HG03196 (cell line): Measurements from ENCODE around the gene FBXO44.
"Not testable (repeated sequence)": the region's sequence is repeated elsewhere in the genome, so short reads cannot be mapped to it uniquely, and the experiment has no call there.

Experiments used
- ATAC-seq: cut with Tn5 transposase; IDR thresholded peaks from one replicate; pipeline ENCODE4 v1.9.1; 2021; ENCODE audit not compliant: unreplicated experiment

Gene FBXO44, protein sequence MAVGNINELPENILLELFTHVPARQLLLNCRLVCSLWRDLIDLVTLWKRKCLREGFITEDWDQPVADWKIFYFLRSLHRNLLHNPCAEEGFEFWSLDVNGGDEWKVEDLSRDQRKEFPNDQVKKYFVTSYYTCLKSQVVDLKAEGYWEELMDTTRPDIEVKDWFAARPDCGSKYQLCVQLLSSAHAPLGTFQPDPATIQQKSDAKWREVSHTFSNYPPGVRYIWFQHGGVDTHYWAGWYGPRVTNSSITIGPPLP

DNA sequence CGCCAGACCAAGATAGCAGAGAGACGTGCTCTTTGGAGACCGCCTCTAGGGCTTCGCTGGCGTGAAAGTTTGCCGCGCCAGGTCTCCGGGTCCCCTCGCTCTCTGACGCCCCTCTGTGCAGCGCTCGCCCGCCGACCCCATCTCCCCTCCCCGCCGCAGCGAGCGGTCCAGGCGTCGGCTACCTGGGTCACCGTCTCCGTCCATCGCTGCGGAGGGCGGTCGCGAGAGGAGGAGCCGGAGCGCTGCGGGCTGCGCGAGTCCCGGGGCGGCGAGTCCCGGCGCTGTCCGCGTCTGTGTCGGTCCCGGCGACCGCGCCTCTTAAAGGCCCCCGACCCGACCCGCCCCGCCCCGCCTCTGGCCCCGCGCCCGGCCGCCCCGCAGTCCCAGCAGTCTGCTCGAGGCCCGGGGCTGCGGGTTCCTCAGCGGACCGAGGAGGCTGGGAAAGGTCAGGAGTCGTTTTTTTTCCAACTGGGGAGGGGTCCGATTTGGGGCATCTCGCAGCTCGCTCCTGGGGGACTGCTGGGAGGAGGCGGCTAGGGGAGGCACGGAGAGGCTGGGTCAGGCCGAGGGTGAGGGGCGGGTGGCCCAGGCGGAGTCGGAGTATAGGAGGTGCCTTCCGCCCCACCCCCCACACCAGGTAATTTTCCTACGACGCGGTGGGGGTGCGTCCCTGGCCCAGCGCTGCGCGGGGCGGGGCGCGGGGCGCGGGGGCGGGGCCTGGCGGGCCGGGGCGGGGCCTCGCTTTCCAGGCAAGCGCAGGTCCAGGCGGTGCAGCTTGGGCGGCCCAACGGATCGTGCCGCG lies at the start of gene FBXO44, which contains the start of gene FBXO2:
Gene FBXO44 (plus strand): TSS at position 741 of the 802 bp plus-strand sequence. CDS start 959 bp downstream, outside the sequence.
Gene FBXO2 (minus strand): TSS at position 293 of the 802 bp plus-strand sequence. CDS start 89 bp downstream, at position 204.
- ATAC-seq = no peak

DNA sequence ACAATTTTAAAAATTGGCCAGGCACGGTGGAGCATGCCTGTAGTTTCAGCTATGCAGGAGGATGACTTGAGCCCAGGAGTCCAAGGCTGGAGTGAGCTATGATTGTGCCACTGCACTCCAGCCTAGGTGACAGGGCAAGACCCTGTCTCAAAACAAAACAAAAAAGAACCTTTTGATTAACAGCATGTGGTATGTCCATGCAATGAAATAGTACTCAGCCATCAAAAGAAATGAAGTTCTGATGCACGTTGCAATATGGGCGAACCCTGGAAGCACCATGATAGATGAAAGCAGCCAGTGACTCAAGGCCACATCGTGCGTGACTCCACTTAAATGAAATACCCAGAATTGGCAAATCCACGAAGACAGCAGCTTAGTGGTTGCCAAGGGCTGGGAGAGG lies 47.9 kb upstream of the FBXO44 start:
- no peak for ATAC-seq

DNA sequence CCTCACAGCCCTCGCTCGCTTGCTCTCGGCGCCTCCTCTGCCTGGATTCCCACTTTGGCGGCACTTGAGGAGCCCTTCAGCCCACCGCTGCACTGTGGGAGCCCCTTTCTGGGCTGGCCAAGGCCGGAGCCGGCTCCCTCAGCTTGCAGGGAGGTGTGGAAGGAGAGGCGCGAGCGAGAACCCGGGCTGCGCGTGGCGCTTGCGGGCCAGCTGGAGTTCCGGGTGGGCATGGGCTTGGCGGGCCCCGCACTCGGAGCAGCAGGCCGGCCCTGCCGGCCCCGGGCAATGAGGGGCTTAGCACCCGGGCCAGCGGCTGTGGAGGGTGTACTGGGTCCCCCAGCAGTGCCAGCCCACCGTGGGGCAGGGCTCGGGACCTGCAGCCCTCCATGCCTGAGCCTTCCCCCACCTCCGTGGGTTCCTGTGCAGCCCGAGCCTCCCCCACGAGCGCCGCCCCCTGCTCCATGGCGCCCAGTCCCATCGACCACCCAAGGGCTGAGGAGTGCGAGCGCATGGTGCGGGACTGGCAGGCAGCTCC lies 46.0 kb upstream of the FBXO44 start:
- not testable (repeated sequence) for ATAC-seq

DNA sequence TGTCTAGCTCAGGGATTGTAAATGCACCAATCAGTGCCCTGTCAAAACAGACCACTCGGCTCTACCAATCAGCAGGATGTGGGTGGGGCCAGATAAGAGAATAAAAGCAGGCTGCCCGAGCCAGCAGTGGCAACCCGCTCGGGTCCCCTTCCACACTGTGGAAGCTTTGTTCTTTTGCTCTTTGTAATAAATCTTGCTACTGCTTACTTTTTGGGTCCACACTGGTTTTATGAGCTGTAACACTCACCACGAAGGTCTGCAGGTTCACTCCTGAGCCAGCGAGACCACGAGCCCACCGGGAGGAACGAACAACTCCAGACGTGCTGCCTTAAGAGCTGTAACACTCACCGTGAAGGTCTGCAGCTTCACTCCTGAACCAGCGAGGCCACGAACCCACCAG lies 45.3 kb upstream of the FBXO44 start:
- ATAC-seq = not testable (repeated sequence)

DNA sequence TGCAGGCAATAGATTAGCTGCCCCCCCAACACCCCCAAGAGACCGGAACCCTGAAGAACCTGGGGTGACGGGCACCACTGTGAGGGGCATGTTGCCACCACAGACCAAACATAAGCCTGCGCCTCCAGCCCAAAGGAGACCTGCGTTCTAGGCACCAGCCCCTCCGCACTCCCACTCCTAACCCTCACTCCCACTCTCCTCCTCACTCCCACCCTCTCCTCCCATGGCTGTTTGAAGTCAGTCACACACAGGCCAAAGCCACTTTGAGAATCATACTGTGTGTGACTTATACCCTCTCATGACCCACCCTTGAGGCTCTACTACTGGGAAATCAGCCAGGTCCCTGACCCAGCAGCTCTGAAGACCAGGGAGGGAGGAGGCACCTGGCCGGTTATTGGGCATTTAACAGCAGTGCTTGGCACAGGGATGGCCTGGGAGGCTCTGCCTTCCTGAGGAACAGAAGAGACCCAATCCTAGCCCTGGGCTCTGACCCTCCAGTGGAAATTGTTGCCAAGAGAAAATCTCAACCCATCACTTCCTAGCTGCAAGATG lies 44.0 kb upstream of the FBXO44 start:
- no peak for ATAC-seq

DNA sequence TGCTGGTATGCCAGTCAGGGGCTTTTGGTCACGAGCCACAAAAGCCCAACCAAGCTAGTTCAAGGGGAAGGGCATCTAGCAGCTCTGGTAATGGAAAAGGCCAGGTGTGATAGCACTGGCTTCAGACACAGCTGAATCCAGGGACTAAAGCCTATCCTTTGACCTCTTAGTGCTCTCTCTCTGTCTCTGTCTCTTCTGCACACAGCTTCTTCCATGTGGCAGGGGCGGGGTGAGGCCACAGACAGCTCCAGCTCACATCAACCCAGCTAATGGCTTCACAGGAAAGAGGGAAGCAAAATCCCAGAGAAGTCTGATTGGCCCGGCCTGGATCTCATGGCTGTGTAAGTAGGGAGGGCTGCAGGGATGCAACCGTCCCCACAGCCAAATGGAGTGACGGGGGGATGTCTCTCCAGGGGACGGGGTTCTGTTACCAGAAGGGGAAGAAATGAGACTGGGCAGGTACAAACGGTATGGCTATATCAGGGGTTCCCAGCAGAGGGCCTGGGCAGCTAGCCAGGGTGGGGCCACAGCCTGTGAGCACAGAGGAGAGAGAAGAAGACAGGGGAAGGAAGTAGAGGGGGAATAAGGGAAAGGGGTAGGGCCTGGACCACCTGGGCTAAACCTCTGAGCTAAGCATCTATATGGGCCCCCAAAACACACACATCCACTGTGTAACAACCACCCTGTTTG lies 42.9 kb upstream of the FBXO44 start:
- ATAC-seq = no peak

DNA sequence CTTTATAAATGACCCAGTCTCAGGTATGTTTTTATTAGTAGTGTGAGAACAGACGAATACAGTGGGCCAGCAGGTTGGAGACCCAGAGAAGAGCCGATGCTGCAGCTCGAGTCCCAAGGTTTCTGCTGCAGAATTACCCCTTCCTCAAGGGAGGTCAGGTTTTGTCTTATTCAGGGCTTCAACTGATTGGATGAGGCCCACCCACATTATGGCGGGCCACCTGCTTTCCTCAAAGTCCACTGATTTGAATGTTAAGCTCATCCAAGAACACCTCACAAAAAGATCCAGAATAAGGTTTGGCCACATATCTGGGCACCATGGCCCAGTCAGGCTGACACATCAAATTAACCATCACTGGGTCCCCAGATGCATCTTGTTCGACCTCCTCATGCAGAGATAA lies 41.3 kb upstream of the FBXO44 start:
- no peak for ATAC-seq

DNA sequence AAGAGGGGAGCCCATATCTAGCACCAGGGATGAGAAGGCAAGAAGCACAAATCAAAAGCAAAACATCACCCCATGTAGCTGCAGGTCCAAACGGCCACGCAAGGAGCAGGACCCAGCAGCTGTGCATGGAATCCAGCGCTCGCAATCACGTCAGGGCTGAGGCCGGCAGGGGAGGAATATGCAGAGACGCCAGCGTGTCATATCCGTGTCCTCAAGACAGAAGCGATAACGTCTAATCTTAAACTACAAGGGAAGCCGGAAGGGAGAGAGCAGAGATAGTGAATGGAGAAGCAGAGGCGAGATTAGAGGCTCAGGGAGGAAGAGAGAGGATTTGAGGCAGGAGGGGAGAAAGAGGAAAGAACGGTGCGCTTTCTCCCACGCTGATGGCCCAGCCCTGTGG lies 39.6 kb upstream of the FBXO44 start:
- no peak for ATAC-seq

DNA sequence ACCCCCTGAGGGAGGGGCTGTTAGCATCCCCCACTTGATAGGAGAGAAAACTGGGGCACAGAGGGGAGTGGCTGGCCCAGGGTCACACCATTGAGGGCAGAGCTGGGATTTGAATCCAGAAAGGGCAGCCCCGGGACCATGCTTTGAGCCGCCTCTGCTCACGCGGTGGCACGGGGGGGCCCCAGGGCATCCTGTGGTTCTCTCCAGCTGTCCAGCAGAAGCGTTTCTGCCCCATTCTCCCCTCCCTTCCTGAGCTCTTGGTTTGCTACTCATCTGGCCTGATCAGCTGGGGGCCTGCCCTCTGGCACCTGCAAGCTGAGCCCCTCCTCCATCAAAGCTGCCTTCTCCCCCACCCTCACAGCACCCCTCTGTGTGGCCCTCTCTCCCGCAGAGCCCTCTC lies 37.9 kb upstream of the FBXO44 start:
- ATAC-seq = no peak

DNA sequence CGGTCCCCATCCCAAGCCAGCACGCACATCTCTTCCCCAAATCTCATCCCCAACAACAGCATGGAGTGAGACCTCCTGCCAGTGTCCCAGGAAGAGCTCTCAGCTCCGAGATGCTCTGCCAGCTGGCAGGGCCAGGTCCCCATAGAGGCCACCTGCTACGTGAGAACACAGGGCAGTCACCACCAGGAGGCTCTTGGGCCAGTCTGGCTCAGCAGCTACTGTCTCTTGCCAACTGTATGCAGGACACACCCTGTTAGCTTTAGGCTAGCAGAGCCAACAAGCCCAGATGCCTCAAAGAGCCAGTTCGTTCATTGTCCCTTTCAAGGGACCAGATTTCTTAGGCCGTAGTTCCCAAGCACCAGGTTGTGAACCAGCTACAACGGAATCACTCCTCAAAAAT lies 37.4 kb upstream of the FBXO44 start:
- ATAC-seq = no peak

DNA sequence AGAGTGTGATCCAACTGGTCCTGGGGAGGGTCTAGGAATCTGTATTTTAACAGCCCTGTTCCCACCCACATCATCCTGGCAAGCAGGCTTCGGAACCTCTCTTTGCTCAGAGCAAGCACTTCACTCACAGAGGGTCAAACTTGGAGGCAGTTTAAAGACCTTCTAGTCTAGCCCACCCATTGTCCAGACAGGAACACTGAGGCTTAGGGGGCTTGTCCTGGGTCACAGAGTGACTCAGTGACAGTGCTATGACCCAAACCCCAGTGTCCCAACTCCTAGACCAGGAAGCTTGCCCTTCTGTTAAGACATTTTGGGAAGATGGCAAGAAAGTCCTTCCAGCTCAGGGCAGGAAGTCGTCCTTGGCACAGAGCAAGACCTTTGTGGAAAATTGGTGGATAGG lies 36.9 kb upstream of the FBXO44 start:
- ATAC-seq = no peak

DNA sequence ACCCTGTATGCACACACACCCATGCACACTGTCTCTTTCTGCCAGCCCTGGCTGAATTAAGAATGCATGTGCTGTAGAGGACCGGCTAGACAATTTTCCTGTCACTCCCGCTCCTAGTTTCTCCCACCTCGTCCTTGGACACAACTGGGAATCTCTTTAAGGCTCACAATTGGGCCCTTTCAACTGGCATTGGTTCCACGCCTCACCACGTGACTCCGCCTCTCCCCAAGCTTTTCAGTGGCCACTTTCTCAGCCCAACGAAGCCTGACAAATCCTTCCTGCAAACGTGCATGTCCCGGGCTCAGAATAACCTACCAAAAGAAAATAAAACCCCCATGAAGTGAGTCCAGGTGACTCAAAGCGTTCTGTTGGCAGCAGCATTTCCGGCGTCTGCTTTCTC lies 34.3 kb upstream of the FBXO44 start:
- no peak for ATAC-seq

DNA sequence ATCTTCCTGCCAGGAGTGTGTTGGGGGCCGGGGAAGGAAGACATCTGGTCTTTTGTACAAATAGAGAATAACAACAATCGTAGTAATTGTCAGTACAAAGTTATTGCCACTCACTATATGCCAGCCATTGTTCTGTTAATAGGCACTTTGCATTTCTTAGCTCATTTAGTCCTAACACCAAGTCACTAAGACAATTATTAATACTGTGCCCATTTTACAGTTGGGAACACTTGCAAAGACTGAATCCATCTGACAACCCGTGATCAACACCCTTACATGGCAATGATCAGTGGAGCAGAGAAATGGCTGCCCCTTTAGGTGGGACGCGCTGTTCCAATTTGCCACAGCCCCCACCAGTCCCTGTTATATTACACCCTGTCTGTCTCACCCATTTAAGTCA lies 33.8 kb upstream of the FBXO44 start:
- ATAC-seq = no peak

DNA sequence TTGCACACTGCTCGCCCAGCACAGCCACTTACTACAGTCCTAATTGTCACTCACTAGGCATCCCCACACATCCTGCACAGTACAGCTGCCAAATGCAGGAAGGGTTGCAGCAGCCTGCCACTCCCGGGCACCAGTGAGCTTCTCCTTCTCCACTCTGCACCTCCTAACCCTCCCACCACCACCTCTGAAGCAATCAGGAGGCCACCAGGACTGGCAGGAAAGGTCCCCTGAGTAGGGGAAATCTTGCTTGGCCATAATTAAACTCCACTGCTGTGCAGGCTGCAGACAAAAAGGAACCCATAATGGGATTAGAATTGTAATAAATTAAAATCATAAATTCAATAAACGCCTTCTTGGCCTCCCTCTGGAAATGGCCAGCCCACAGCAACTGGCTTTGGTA lies 32.3 kb upstream of the FBXO44 start:
- ATAC-seq = no peak

DNA sequence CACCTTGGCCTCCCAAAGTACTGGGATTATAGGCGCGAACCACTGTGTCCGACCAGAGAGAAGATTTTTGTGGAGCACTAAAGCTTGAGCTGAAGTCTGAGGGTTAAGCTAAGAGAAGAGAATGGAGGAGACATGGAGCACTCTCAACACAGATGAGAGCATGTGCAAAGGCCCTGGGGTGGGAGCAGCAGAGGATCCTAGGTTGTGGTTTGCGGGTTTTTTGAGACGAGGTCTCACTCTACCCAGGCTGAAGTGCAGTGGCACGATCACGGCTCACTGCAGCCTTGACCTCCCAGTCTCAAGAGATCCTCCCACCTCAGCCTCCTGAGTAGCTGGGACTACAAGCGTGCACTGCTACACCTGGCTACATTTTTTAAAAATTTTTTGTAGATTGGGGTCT lies 31.0 kb upstream of the FBXO44 start:
- no peak for ATAC-seq

DNA sequence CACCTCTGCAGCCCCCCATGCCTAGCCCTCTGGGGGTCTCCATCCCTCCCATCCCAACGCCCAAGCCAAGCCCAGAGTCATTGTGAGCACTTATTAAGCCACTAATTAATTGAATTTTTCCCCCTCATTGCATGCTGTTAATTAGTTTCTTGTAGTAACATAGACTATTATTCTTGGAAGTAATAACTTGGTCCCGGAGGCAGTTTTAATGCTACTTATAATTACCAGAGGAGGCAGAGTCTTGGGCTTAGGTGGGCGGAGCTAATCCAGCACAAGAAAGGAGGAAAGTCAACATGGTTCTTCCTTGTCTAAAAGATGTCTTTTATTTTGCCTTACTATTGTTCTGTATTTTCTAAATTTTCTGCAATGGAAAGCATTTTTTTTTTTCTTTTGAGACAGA lies 28.1 kb upstream of the FBXO44 start:
- ATAC-seq = no peak

DNA sequence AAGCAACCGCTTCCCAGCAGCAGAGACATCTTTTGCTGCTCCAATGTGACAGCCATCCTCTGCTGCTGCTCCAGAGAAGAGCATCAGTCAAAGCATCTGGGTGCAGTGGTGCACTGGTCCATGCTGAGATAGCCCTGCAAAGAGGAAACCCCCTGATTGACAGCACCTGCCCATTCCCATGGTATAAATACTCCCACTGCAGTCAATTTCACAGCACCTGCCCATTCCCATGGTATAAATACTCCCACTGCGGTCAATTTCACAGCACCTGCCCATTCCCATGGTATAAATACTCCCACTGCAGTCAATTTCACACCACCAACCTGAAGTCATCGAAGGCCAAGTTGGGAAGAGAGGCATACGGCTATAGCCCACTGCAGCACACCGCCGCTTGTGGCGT lies 25.9 kb upstream of the FBXO44 start:
- ATAC-seq = no peak

DNA sequence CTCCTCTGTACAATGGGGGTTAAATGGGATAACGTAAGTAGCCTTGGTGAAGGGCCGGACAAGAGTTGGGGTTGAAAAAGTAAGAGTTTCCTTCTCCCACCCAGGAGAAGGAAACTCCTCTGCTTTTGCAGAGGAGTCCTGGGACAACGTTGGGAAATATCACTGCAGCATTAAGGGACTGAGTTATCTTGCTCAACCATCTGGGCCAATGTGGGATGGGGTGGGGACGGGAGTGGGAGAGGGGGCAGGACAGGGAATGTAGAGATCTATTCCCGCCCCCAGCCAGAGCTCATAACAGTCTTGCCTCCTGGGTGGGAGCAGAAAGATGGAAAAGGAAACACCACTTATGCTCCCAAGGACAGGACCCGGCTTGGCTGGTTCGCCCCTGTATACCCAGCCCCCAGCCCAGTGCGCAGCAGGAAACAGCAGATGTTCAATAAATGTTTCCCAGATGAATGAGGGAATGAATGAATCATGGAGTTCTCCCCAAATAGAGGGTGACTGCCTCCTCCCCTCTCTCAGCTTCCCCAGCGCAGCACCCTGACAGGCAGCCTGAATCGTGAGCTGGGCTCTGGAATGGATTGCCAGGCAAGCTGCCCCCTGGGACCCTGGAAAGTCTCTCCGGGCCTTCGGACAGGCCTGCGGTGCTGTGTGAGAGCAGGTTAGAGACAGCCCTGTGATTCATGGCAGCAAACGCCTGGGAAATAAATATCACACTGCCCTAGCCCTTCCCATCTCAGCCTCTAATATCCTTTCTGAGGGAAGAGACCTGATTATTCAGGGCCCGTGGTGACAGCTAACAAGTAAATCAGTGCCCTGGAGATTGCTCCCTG lies 25.3 kb upstream of the FBXO44 start:
- ATAC-seq = no peak

DNA sequence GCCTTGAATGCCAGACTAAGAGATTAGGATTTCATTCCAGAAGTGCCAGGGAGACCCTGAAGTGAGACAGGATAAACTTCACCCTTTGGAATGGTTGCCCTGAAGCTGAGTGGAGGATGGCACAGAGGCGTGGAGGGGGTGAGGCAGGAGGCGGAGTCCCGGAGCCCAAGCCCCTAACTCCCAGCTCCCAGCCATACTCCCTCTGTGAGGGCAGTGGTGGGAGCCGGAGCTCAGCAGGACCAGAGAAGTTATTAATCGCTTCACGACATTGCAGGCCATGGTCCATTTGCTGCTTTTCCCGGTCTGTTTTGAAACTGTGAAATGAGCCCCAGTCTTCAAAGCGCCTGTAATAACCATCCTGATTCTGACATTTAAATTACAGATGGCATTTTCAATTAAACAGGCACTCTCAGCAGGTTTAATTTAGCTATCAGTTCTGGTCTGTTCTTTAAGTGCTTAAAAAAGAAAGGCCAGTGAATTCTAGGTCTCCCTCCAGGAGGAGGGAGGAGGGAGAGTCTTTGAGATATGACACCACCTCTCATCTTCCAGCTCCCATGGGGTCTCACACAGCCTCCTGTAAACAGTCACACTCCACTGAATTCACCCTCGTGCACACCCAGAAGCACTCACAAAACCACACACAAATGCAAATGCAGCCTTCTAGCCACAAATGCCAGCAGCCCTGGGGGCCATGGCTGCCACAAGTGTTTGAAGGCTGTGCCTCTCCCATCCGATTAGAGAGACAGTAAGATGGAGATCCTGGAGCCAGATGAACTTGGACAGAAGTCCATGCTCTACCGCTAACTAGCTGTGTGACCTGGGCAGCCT lies 20.1 kb upstream of the FBXO44 start:
- no peak for ATAC-seq

DNA sequence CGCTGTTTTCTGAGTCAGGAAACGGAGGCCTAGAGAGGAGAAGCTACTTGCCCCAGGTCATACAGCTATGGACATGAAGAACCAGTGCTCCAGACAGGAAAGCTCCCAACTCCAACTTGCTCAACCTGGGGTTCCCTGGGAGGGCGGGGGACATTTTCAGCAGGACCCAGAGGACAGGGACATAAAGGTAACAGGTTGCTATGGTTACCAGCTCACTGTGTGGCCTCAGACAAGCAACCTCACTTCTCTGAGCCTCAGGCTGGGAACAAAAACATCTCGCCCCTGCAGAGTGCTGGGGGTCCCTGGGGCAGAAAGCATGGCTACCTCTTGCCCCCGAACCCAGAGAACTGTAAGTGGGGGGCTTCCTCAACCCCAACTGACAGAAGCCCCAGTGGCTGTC lies 16.6 kb upstream of the FBXO44 start:
- ATAC-seq = no peak
